Brain microvascular endothelial cell (primary cell): ENCODE measurements around the gene MATN1.

Experiments
- DNase-seq: peaks from one replicate; pipeline ENCODE4 v3.0.0-alpha.2; 2020
- H3K27ac ChIP-seq: fragments of 250-450 bp; sonication (Bioruptor Pico); 2 replicates; pipeline ENCODE4 v1.5.1; 2020; ENCODE audit warnings: mild to moderate bottlenecking, moderate library complexity
- H3K27me3 ChIP-seq: fragments of 250-450 bp; sonication (Bioruptor Pico); replicated peaks from 2 replicates; pipeline ENCODE4 v1.5.1; 2020; ENCODE audit warnings: mild to moderate bottlenecking
- H3K36me3 ChIP-seq: fragments of 250-450 bp; sonication (Bioruptor Pico); replicated peaks from 2 replicates; pipeline ENCODE4 v1.5.1; 2020; ENCODE audit warnings: mild to moderate bottlenecking
- H3K4me3 ChIP-seq: 2 replicates; pipeline ENCODE4 v1.5.1; 2011; ENCODE audit warnings: low read depth, mild to moderate bottlenecking, control low read depth, low read length, moderate library complexity
- in situ Hi-C: cut with HindIII; loops from 2 replicates; pipeline ENCODE4 v1.10.0; 2017; ENCODE audit warnings: low sequenced_read_pairs, low pct_ligation_motif_present
- TF ChIP-seq, protein P1 (sequence below): IDR thresholded peaks from 2 replicates; pipeline ENCODE4 v1.5.1; 2011; ENCODE audit warnings: low read depth, mild to moderate bottlenecking, moderate library complexity, low read length, control low read depth, inconsistent platforms; ENCODE audit errors: missing control alignments

Gene MATN1

DNA sequence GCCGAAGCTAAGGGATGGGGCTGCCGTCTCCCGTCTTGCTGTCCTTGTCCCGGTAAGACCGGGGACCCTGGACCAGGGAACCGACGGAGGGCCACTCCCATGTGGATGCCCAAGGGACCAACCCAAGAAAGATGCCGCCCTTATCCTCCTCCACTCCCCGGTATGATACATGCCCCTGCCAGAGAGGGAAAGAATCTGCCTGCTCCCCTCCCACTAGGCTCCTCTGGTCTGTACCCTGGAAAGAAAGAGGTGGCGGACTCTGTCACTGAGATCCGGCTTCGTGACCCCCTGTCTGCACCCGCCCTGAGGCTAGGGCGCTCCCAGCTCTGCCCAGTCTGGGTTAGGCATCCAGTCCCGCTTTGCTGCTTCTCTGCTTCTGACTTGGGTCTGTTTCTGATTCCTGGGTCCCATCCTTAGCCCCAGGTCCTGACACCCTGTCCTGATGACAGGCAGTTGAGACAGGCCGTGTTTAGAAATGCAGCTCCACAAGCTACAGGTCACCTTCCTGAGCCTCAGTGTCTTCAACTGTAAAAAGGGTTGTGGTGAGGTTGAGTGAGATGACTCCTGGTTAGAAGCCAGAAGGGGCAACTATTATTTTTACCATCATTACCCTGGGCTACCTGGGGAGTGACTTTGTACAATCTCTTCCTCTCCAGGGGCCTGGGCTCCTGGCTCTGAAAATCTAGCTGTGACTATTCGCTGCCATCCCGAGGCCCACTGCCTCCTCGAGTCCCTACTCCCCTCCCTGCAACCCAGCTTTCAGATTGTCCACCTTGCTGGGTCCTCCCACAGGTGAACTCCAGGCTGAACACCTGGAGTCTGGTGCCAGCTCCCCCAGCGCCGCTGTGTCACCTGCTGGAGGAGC, 3.7 kb downstream of the MATN1 start:
- Histone ChIP-seq H3K4me3 (peak overlapping the region; percentile 15), H3K27ac (peak overlapping the region; percentile 93), H3K36me3 (no peaks in the 10 kb centered on the region), H3K27me3 (no peaks in the 10 kb centered on the region)
- TF ChIP-seq, protein P1, sequence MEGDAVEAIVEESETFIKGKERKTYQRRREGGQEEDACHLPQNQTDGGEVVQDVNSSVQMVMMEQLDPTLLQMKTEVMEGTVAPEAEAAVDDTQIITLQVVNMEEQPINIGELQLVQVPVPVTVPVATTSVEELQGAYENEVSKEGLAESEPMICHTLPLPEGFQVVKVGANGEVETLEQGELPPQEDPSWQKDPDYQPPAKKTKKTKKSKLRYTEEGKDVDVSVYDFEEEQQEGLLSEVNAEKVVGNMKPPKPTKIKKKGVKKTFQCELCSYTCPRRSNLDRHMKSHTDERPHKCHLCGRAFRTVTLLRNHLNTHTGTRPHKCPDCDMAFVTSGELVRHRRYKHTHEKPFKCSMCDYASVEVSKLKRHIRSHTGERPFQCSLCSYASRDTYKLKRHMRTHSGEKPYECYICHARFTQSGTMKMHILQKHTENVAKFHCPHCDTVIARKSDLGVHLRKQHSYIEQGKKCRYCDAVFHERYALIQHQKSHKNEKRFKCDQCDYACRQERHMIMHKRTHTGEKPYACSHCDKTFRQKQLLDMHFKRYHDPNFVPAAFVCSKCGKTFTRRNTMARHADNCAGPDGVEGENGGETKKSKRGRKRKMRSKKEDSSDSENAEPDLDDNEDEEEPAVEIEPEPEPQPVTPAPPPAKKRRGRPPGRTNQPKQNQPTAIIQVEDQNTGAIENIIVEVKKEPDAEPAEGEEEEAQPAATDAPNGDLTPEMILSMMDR = no peak
- no peak for DNase-seq
- in situ Hi-C loops = no loop called here

GRCh38 chr1:30718636-30719405, 4.6 kb downstream of the MATN1 start:
- H3K27ac ChIP-seq = peak overlapping the region; percentile 93
- no peaks in the 10 kb centered on the region for H3K36me3 ChIP-seq
- TF ChIP-seq, protein P1 = peak; percentile 93
- peak overlapping the region; percentile 52 for H3K4me3 ChIP-seq
- in situ Hi-C loops = no loop called here
- peak; percentile 97 for DNase-seq
- H3K27me3 ChIP-seq = no peaks in the 10 kb centered on the region

DNA sequence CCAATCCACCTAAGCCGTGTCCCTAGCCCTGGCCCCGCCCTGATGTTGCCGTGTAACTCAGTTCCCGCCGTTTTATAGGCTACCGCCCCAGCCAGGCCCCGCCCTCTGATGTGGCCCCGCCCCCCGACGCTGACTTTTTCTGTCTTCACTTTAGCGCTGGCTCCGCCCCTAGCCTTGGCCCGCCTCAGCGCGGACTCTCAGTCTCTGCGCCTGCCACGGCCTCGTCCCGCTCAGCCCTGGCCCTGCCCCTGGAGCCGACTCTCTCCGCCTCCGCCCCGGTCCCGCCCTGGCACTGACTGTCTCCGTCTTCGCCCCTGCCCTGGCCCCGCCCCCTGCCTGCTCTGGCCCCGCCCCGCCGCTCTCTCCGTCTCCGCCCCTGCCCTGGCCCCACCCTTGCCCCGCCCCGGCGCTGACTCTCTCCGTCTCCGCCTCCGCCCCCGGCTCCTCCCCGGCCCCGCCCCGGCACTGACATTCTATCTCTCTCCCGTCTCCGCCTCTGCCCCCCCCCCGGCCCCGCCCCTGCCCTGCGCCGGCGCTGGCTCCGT, 5.2 kb downstream of the MATN1 start:
- Histone ChIP-seq H3K27ac (peak overlapping the region; percentile 81), H3K27me3 (no peaks in the 10 kb centered on the region), H3K4me3 (peak overlapping the region; percentile 42), H3K36me3 (no peaks in the 10 kb centered on the region)
- peak; percentile 97 for DNase-seq
- TF ChIP-seq, protein P1 = no peak
- in situ Hi-C loops = no loop called here

DNA sequence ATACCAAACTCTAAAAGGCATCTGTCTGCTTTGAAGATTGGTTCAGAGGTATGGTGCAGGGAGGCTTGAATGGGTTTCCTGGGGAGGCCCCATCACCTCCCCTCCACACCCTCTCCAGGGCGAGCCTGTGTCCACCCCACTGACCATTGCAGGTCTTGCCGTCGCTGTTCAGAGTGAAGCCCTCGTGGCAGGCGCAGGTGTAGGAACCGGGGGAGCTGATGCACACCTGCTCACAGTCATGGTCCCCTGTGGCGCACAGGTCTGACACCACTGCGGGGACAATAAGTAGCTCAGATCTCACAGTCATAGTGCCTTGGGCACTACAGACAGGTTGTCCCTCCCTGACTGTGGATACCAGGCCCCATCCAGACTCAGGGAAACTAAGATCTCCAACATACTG, 6.7 kb downstream of the MATN1 start:
- H3K36me3 ChIP-seq = no peaks in the 10 kb centered on the region
- no peak overlapping the region for H3K27ac ChIP-seq
- in situ Hi-C loops = no loop called here
- peaks cover 2% of the 10 kb centered on the region for H3K27me3 ChIP-seq
- H3K4me3 ChIP-seq = no peak overlapping the region
- TF ChIP-seq, protein P1 = no peak
- no peak for DNase-seq

DNA sequence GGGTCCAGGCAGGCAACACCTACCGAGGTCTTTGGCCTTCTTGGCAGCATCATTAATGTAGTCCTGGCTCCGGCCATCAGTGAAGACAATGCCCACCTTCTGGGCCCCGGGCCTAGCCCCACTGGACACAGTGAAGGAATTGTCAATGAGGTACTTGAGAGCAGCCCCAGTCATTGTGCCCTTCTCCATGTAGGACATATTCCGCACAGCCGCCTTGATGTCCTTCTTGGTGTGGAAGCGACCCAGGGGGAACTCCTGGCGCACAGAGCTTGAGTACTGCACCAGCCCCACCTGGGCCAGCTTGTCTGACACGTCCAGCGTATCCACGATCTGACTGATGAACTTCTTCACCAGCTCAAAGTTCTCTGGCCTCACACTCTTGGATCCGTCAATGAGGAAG, 7.5 kb downstream of the MATN1 start:
- in situ Hi-C loops = no loop called here
- peaks cover 2% of the 10 kb centered on the region for H3K27me3 ChIP-seq
- H3K4me3 ChIP-seq = no peak overlapping the region

More for the DNA sequence above, 7.5 kb downstream of the MATN1 start:
- no peak for DNase-seq
- TF ChIP-seq, protein P1 = no peak
- Histone ChIP-seq H3K27ac (no peak overlapping the region), H3K36me3 (no peaks in the 10 kb centered on the region)
